ENCODE data around the gene SLX4IP.

- TF ChIP-seq CTCF (IDR thresholded peaks at IDR 0.05), result no peak
- TF ChIP-seq EP300 (IDR thresholded peaks at IDR 0.05), result no peak
- TF ChIP-seq POLR2A (IDR thresholded peaks at IDR 0.05), result no peak
- TF ChIP-seq POLR2AphosphoS5 (IDR thresholded peaks at IDR 0.05), result no peak
Observed at GRCh38 chr20:10542442-10542841, 107.3 kb downstream of the SLX4IP start.

Measured in gastroesophageal sphincter (tissue), 3 donors.